IPS-11a (cell line): ENCODE results near the gene PLAGL1.
"Not testable (repeated sequence)": the region's sequence is repeated elsewhere in the genome, so short reads cannot be mapped to it uniquely, and the experiment has no call there.

Experiments used
- H3K4me3 ChIP-seq: one replicate; pipeline ENCODE4 v1.5.1; 2013; ENCODE audit warnings: low read depth, low read length, control low read depth

Gene PLAGL1

DNA sequence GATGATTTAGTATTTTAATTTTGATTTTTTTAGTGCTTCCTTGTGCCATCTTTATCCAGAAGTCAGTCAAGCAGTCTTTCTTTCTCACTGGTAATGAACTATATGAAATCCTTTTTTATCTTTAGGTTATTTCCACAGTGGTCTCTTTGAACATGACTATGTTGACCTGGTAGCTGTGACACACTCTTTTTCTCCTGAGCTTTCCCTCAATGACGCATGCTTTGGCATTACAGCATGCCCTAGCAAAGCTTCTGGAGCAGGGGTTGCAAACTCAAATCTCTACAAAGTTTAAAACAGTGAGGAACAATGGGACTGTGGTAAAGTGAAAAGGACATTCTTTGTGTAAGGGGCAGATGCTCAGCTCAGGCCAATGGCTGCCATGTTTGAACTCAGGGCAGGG is 4.5 kb upstream of the PLAGL1 start:
- no peak overlapping the region for H3K4me3 ChIP-seq

DNA sequence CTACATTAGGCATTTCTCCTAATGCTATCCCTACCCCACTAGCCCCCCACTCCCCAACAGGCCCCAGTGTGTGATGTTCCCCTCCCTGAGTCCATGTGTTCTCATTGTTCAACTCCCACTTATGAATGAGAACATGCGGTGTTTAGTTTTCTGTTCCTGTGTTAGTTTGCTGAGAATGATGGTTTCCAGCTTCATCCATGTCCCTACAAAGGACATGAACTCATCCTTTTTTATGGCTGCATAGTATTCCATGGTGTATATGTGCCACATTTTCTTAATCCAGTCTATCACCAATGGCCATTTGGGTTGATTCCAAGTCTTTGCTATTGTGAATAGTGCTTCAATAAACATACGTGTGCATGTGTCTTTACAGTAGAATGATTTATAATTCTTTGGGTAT is 1.6 kb upstream of the PLAGL1 start:
- not testable (repeated sequence) for H3K4me3 ChIP-seq

DNA sequence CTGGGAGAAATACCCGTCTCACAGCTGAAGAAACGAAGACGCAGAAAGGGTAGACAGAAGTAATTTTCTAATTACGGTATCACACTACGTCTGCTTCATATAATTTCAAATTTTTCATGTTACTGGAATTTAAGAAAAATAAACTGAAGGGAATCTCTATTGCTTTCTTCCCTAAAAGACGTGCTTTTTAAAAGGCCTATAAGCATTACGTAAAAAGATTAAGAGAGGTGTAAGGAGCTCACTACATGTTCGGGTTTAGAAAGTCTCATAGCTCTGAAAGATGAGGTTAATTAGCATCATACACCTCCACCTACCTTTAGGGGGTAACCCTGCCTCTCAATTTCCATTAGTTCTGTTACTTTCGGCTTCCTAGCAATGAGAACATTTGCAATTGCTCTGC is 787 bp upstream of the PLAGL1 start:
- H3K4me3 ChIP-seq: peak overlapping the region; percentile 42

DNA sequence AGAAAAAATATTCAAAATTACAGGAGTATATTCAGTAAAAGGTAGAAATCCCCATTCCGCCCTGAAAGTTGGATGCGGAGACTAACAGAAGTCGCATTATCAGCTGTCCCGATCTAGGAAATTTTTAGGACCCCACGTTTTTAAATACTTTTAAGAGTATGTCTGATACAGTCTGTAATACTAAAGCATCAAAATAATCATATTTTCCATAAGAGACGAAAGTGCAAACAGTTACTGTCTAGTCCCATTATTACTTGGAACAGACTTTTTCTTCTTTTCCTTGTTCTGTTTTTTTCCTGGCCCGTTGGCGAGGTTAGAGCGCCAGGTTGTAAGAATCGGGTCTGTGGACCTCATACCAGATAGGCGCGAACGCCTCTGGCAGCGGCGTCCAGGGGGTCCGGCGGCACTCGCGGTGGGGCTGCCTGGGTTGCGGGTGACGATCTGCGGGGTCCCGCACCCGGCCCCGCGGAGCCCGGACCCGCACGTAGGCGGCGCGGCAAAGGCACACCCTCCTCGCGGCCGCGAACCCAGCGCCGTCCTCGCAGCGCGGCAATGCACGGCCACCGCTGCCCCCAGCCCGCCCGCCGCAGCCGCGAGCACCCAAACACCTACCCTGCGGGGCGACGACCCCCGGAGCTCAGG is 460 bp downstream of the PLAGL1 start:
- peak overlapping the region; percentile 42 for H3K4me3 ChIP-seq

DNA sequence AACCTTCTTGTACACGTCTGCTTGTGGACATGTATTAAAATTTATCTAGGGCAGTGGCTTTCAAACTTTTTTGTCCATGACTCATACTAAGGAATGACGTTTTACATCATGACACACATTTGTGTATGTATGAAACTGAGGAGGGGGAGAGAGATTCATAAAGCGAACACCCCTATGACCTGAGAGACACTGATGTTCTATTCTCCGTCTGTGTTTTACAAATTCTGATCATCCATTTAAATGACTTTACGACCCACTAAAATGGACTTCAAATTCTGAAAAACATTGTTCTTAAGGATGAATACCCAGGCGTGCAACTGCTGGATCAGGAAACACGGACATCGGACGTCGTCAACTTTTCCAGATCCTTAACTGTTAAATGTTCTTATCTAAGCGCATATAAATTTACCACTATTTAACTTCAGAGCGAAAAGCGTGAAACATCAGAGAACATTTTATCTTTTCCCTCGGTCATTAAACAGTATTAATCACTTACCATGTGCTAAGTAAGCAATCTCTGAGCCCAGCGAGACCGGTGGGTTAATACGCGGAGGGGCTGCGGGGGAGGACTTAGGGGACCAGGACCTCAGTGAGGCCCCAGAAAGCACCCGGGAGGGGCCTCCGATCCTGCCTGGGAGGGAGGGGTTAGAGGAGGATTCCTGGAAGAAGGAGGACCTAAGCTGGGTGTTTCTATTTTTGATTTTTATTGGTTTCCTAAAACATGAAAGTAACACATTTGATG is 1.2 kb downstream of the PLAGL1 start:
- H3K4me3 ChIP-seq: no peak overlapping the region

DNA sequence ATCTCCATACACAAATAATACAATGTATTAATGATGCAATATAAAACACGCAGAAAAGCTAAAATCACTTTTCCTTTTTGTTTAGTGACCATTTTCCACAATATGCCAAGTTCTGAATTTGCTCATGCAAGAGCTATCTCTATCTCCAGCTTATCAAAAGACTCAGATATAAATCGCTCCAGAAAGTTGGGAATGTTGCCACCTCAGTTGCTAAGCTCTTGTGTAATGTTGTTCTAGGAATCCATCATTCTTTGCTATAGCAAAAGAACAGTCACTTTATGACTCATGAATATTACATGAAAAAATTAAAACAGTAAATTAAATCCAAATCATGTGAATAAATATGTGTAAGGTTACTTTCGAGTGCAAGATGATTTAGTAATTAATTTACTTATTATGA is 8.7 kb downstream of the PLAGL1 start:
- H3K4me3 ChIP-seq: no peak overlapping the region

DNA sequence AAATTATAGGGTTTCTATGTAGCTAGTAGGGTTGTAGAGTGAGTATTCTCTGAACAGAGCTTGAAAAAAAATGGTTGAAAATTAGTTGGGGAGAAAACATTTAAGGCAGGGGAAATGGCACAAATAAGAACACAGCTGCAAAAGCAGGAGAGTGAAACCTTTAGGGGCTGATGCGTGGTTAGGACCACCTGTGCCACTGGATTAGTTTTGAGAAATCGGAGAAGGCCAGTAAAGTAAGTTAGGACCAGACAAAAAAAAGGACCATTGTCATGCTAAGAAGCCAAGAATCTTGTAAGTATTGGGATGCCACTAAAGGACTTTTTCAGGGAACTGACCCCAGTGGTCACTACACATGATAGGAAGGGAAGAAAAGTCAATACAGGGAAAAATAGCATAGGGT is 9.4 kb downstream of the PLAGL1 start:
- H3K4me3 ChIP-seq: no peak overlapping the region

DNA sequence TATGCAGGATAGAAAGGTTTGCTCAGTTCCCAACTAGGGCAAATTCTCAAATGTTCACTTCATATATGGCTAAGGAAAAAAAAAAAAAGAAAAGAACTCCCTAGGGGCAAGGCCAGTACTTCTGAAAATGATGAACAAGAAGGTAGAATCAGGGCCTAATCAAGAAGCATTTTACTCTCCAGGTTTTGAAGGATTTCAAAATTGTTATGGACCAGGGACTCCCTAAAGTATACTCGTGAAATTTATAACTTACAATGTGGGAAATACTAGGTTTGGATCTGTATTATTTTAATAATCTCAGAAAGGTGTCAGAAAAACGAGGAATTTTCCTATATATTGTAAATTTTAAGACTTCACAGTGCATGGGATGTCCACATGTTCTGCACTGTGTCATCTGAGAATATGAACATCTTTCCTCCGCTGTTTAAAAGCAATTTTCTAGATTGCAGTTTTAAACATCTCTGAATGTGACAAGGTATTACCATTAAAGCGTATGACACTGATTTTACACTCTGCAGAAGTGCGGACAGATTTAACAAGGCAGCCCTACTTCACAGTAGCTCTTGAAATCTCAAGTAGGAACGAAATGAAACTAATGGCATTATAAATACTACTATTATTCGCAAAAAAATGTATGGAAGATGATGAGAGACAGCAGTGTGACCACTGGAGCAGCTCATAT is 14.0 kb downstream of the PLAGL1 start:
- H3K4me3 ChIP-seq: no peak overlapping the region

DNA sequence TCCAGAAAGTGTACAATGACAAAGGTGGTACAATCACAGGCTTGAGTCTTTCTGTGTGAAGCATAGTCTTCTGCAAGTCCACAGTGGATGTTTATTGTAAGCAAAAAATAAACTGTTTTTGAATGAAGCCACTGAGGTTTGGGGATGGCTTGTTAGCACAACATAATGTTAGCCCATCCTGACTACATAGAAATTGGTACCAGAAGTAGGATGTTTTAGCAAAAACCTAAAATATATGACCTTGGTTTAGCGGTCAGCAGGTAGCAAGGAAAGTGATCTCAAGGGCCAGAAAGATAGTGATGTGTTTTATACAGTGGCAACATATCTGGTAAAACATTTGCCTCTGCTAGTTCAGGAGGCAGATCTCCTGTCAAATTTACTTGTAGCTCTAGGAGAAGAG is 15.8 kb downstream of the PLAGL1 start:
- no peak overlapping the region for H3K4me3 ChIP-seq

DNA sequence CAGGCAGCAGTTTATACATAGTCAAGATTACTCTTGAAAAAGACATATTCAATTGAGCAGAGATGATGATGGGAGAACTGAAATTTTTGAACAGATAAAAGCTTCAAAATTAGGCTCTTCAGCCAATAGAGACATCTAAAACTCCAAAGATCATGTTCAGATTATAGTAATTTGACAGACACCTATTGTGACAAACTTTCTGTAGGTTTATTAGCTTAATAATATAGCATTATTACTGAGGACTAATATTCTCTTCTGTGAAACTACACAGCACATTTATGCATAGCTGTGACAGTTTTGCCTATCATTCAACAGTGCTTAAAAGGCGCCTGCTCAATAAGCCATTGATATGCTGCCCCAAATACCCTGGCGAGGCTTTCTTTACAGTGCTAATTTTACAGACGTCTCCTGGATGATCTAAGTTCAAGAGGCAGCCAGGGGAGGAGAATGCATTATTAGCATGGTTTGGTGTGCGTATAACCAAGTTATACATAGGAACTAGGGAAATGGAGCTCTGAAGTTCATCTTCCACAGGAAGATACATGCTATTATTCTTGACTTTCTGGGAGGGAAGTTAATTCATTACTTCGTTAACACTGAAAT is 21.5 kb downstream of the PLAGL1 start:
- no peak overlapping the region for H3K4me3 ChIP-seq

DNA sequence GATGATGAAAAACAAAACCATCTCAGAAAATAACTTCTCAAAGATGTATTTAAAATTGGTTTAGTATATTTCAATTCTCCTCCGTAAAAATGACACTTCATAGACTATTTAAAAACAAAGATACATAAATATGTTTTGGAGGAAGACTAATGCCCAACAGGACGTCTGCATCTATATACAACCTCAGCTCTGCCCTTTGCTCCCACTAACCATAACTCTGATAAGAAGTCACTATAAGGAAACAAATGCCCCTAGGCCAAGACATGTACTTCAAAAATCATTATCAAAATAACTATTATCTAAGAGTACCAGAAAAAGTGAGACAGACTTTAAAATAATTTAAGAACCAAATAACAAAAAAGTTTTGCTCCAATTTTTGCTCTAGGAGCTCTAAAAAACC is 23.4 kb downstream of the PLAGL1 start:
- H3K4me3 ChIP-seq: no peak overlapping the region

DNA sequence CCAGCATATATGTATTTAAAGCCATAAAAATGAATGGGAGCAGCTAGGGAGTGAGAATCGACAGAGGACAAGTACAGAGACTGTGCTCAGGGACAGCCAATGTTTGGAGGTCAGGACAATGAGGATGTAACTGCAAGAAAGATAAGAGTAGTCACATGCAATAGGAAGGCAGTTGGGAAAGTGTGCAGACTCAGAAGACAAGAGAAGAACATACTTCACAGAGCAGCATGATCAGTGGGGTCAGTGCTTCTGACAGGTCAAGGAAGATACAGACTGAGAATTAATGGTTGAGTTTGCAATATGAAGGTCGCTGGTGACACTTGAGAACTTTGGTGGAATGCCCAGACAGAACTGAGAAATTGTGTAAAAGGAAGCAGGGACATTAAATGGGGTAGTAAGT is 25.1 kb downstream of the PLAGL1 start:
- no peak overlapping the region for H3K4me3 ChIP-seq

DNA sequence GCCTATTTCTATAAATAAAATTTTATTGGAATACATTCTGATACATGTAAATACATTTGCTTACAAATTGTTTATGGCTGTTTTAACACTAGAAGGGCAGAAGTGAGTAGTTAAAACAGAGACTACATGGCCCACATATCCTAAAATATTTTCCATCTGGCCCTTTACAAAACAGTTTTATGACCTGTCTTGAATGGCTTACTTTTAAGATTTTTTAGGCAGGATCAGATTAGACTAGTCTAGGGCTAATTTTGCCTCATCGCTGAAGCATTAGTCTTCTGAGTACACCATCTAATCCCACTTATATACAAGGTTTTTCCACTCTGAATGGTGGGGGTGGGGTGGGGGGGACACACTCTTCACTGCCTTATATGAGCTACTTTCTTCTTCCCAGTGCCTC is 27.1 kb downstream of the PLAGL1 start:
- no peak overlapping the region for H3K4me3 ChIP-seq

DNA sequence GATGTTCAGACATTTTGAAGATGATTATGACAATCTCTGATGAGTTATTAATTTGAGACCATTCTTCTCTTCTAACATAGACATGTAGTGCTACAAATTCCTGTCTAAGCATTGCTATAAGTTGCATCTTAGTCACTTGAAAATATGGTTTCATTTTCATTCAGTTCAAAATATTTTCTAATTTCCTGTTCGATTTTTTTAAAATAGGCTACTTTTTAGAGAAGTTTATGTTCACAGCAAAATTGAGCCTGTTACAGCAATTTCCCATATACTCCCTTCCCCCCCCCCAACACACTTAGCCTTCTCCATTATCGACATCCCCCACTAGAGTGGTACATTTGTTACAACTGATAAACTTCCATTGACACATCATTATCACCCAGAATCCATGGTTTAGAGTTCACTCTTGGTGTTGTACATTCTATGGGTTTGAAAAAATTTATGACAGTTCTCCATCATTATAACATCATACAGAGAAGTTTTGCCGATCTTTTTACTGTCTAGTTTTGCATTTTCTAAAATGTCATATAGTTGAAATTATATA is 31.2 kb downstream of the PLAGL1 start:
- H3K4me3 ChIP-seq: no peak overlapping the region

DNA sequence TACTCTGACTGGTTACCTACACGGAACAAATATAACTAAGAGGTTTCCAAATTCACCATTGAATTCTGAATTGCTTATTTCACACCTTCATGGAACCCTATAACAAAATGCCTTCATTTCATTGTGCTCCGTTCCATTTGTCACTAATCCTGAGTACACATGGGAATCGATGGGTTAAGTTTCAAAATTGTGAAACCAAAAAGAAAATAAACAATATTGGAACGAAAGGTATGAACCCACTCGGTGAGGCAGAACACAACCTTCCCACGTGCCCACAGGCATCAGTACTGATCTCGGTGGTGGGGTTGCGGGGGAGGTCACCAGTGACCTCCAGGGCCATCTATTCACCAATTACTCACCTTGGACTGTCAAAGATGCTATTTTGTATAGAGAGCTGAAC is 34.0 kb downstream of the PLAGL1 start:
- H3K4me3 ChIP-seq: no peak overlapping the region

DNA sequence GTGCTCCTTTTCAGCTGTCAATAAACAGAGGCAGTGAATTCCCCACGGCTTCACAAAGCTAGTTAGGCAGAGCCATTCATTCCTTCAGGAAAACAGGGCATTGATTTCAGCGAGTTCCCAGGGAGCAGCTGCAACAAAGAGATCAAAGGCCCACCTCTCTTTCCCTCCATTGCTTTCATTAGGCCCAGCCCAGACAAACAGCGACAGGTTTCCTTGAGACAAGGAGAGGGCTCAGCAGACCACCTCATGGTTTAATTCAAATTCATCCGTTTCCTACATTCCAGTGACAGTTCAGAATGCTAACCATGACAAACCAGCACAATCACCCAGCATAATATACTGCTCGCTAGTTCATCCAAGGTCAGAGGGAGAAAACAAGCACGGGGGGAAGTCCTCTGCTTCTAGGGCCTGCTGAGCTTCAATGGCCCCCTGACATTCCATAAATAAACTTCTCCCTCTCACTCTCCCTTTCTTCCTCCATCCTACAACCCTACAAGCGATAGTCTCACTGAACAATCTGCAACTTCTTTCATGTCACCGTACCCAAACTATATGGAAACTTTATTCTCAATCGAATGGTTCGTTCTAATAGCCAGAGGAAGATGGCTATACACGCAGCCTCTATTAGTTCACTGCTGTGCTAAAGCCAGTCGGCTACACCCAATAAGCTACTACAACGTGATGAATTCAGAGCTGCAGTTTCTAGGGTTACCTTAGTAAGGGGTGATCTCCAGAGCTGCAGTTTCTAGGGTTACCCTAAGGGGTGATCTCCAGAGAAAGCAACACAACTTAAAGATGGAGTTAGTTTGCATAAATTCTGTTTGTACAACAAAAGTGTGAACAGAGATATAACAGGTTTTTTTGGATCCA is 34.7 kb downstream of the PLAGL1 start:
- no peak overlapping the region for H3K4me3 ChIP-seq

DNA sequence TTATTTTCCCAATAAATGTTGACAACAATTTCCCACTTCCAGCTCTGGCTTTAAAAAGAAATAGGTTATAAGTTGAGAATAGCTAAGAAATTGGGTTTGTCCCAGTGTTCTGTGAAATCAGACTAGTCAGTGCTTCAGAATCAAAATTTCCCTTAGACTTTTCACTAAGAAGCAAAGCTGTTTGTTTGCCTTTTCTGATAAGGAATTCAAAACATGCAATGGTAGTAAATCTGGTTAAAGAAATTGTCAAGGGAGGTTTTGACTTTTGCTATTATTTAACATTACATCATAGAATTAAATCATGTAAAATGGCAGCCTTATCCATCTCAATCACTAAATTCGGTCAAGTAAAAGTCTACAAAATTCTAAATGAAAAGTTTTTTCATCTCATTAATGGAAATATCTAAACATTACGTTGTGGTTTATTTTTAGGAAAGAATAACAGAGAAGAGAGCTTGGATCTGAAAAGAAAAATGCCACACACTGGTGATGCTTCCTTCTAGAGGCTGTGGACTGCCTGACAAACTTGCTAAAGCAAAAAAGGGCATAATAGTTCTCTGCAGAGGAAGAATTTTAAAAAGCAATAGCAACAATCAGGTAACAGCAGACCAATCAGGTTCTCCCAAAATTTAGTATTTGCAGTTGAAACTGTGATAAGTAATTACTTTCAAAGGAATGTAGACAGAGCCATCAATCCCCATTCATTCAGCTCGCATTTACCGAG is 36.4 kb downstream of the PLAGL1 start:
- H3K4me3 ChIP-seq: no peak overlapping the region

DNA sequence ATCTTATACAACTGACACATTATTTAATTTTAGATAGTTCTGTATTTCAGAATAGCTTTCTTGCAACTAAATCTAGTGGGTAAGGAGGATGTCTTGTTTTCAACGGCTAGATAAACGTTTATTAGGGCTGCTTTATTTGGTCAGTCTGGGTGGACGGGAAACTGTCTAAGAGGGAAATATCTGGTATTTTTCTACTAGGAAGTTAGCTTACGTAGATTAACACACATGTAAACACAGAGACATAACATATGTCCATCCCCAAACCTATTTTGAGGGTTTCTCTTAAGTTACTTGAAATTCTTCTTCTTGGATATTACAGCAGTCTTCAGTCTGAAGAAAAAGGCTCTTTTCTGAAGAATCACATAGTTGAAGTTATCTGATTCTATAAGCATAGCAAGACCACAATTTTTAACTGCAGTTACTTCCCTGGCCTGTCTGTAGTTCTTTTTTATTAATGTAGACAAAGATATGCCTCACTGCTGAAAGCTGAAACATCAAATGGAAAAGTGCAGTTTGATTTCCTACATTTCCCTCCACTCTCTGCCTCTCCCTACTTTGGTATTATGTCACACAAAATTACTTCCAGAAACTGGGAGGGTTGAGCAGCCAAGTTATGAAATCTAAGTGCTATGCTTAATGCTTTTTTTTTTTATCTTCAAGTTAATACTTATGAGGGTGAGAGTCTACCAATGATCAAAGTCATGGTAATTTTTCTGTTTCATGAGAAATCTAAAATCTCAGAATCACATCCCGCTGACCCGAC is 37.4 kb downstream of the PLAGL1 start:
- no peak overlapping the region for H3K4me3 ChIP-seq

DNA sequence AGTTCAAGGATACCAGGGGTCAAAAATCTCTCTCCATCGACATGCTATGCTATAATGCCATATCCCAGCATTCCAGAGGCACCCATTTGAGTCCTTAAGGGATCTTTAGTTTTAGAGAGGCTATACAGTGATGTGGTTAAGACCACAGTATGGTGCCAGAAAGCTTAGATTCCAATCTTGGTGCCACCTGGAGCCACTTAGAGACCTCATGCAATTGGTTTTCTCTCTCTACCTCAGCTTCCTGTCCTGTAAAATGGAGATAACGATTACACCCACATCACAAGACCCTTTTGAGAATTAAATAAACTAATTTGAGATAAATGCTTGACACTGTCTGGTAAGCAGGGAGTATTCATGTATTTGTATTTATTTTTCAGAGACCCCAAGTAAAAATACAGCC is 39.0 kb downstream of the PLAGL1 start:
- H3K4me3 ChIP-seq: no peak overlapping the region
